HG03469 (cell line): ENCODE data around the gene ORAI3.
A peak's percentile ranks its signal among the peaks of the same experiment; 100 is the strongest.

Experiments used
- ATAC-seq: cut with Tn5 transposase; IDR thresholded peaks from one replicate; pipeline ENCODE4 v1.9.1; 2021; ENCODE audit warnings: mild to moderate bottlenecking, moderate library complexity, moderate number of reproducible peaks; ENCODE audit not compliant: unreplicated experiment

Gene ORAI3

DNA sequence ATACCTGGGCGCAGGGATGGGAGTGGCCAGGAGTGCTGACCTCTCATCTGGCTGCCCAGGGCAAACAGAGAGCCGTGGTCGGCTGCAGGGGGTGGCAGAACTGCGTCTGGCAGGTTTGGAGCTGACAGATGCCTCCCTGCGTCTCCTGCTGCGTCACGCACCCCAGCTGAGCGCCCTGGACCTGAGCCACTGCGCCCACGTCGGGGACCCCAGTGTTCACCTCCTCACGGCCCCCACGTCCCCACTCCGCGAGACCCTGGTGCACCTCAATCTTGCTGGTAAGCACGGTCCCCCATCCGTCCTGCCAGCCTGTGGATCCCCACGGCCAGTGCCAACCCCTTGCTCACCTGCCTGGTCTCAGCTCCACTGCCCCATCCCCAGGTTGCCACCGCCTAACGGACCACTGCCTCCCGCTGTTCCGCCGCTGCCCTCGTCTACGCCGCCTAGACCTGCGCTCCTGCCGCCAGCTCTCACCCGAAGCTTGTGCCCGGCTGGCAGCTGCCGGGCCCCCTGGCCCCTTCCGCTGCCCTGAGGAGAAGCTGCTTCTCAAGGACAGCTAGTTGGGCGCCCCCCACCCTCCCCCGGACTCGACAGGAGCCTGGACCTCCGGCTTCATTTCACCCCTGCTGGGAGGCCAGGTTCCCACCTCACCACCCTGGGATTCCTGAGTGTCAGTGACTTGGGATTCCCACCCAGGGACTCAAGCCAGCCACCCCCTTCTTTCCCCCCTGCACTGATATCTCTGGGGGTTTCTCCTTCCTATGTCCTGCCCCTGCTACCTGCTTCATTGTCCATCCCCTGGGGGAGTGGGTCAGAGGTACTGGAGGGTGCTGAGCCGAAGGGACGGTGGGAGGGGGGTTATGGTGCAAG lies 2.0 kb upstream of the ORAI3 start:
- ATAC-seq, result no peak

DNA sequence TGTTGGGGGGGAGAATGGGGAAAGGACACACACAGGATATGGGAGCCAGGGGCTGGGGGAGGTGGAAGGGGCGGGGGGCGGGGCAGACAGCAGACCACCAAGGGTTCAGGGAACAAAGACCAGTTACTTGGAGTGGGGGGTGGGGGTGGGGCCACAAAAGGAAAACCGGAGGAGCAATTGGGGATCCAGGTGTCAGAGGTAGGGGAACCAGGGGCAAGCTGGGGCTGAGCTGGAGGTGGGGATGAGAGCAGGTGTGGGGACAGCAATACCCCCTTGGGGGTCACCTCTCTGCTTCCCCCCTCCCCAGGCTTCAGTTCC lies 1.4 kb upstream of the ORAI3 start:
- no peak for ATAC-seq

DNA sequence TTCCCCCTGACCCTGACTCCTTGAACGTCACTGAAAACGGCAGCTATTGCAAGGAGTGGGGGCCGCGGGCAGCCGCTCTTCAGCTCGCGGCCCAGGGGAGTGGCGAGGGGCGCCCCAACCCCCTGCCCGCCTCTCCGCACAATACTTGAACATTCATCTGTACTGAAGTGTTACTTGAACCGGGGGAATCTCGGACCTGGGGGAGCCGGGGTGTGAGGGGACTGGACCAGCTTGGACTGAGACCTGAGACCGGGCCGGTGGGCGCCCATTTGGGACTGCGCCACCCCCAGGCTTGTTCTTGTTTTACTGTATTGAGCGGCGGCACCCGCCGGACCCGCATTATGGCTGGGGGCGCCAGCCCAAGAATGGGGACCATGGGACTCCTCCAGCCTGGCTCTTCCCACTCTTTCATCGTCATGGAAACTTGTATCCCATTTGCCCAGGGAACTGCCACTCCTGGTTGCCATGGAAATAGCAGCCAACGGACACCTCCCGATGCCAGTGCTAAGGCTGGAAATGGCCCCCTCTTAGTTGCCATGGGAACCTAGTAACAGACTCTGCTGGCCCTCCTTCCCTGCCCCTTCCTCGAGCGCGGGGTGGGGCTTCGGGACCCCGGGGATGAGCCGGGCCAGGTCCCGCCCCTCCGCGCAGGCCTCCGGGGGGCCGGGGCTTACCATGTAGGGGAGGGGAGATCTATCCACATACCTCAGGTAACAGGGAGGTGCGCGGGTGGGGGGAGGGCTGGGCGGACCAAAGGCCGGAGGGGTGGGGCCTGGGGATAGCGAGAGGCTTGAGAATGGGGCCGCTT lies 805 bp upstream of the ORAI3 start:
- ATAC-seq, result no peak

DNA sequence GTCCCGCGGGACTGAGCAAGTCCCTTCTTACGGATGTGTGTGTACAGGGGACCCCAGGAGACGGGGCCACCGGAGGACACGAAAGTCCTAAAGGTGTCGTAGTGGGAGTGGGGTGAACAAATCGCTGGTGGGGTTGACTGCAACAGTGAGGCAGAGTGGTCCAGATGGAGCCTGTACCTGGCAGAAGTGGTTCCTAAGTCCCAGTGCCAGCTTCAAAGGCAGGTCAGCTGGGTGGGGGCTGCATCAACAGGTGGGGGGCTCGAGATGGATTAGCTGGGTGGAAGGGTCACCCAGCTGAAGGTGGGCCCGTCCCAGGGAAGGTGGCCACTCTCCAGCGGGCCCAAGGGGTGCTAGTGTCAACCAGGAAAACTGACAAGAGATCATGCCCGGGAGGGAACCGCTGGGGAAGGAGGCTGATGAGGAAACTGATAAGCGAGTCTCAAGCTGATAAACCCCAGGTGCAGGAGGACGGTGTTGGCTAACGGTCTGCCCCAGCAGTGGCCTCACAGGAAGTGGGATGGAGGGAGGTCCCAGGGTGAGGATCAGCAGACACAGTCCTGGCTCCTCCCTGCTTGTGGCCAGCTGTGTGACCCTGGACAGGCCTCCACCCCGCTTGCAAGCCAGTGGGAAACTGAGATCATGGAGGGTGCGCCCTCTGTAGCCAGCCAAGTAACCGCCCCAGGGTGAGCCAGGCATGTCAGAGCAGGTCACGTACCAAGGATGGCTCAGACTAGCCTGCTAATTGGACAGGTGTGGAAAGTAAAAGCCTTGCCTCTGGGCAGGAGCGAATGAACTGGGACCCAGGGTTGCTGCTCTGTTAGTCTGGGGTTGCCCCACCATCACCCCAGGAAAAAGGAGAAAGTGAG lies 1.0 kb downstream of the ORAI3 start:
- ATAC-seq, result peak; percentile 37

DNA sequence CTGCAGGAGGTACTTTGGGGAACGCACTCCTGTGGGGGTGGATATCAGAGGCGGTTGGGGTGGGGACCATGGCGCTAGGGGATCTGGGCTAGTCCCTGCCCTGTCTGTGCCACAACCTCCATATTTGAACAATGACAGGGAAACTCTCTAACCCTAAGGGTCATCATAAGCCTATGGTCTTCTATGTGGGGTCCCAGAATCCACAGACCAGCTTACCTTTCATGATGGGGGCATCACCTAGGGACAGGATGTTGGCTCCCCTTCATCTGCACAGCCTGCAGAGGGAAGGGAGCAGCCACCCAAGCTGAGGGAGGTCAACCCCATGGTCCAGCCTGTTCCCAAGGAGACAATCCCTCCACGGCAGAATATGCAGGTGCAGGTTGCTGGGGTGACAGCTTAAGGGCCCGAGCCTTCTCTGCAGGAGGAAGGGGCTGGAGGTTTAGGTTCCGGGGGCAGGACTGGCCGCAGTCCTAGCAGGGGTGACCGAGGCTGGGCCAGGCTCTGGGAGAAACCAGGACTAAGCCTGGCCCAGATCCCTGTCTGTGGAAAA lies 1.7 kb downstream of the ORAI3 start:
- no peak for ATAC-seq

DNA sequence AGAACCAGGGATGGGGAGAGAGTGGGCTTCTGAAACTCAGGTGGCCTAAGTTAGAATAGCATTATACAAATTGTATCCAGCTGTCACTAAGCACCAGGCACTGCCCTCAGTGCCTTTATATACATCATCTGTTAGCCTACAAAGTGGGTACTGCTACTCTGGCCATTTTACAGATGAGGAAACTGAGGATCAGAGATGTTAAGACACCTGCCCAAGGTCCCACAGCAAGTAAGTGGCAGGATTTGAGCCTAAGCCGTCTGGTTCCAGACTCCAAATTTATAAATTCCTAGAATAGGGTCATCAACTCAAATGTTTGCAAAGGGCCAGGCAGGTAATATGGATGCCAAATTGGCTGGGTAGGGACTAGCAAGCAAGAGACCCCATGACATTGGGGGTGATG lies 2.3 kb downstream of the ORAI3 start:
- no peak for ATAC-seq

DNA sequence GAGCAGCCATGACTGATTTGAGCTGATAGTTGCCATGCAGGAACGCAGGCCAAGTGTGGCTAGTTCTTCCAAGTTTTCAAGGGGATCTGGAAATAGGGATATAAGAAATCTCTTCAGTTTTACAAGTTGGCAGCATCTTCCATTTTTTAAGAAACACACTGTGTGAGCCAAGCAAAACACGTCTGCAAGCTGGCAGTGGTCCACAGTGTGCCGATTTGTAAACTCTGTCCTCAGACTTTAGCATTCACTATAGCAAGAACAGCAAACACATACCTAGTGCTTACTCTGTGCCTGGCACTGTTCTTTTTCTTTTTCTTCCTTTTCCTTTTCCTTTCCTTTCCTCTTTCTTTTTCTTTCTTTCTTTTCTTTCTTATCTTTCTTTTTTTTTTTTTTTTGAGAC lies 2.9 kb downstream of the ORAI3 start:
- ATAC-seq, result no peak

DNA sequence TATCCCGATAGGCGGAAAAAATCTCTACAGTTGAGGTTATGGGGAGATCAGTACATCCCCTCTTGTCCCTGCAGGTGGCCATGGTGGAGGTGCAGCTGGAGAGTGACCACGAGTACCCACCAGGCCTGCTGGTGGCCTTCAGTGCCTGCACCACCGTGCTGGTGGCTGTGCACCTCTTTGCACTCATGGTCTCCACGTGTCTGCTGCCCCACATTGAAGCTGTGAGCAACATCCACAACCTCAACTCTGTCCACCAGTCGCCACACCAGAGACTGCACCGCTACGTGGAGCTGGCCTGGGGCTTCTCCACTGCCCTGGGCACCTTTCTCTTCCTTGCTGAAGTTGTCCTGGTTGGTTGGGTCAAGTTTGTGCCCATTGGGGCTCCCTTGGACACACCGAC lies 4.2 kb downstream of the ORAI3 start:
- ATAC-seq, result no peak

DNA sequence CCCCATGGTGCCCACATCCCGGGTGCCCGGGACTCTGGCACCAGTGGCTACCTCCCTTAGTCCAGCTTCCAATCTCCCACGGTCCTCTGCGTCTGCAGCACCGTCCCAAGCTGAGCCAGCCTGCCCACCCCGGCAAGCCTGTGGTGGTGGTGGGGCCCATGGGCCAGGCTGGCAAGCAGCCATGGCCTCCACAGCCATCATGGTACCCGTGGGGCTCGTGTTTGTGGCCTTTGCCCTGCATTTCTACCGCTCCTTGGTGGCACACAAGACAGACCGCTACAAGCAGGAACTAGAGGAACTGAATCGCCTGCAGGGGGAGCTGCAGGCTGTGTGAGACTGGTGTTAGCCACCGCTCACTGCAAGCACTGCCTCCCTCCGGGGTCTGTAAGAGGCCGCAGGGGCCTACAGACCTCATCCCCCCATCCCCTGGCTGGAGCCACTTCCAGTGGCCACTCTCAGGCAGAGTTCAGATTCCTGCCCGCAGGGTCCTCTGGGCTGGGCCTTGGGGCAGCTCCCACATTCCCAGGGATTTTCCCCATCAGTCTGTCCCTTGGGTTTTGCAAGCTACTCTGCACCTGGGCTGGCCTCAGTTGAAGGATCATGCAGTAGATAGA lies 4.8 kb downstream of the ORAI3 start:
- ATAC-seq, result no peak

DNA sequence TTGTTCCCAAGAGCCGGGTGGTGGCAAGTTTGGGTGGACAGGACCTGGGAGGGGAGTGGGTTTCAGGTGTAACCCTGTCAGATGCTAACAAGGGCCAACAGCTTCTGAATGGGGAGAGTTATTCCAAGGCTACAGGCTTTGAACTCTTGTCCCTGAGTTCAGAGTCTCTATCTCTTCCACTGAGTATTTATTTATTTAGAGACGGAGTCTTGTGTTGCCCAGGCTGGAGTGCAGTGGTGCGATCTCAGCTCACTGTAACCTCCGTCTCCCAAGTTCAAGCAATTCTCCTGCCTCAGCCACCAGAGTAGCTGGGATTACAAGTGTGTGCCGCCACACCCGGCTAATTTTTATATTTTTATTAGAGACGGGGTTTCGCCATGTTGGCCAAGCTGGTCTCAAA lies 6.1 kb downstream of the ORAI3 start:
- ATAC-seq, result no peak

DNA sequence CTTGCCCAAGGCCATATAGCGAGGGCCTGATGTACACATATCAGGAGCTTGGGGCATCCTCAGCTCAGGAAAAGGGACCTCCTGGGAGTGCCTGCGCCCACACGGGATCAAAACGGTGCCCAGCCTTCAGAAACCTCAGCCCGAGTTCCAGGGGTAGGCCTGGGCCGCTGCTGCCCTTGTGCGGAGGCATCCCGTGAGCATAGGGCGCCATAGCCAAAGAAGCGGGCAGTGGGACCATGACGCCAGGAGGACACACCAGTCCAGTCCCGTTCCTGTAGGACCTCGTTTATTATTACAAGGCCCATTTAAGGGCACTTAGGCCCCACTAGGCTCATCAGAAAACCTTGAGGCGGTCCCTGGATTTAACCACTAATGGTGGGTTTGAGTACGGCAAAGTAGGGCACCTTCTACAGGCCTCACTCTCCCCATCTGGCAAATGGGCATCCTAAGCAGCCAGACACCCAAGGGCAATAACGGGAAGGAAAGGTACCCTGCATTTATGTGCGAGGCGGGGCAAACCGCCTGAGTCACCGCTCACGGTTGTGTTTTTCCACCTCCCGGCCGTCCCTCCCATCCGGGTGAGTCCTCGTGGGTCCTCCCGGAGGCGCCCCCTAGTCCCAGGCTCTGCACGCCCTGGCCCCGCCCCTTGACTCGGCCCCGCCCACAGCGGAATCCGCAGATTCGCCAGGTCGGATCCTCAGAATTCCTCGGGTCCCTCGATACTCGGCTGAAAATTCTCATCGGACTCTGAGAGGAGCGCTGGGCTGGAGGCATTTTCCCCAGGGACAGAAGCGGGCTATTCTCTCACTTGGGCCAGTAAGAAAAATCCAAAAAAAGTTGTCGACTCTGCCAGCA lies 8.0 kb downstream of the ORAI3 start:
- ATAC-seq, result no peak

DNA sequence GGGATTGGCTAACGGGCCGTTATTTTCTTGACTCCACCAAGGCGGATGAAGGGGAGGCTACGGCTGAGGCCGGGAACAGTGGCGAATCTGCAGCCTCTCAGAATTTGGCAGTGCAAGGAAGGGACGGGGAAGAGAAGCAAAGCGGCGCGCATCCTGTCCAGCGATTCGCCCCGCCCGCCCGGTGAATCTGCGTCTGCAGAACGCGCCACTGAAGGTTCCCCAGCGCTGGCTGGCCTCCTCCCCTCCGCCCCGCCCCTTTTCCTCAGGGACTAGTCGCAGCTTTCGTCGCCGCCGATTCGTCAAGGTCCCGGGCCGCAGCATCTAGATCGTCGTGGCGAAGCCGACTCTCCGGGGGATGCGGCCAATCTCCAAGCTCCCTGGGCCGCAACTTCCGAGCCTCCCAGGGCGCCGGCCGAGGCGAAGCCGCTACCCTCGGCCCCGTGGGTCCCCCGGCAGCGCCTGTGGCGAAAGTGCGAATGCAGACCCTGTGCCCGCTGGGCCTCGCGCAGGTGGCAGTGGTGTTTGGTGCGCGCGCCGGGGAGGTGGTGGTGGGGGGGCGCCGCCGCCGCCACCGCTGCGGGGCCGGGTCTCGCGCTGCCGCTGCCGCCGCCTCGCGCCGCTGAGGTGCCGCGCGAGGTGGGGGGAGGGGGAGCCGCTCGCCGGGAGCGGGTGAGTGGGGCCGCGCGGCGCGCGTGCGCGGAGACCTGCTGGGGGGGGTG lies 8.7 kb downstream of the ORAI3 start, which contains the start of gene SETD1A:
Gene SETD1A, plus strand, starts transcription at position 299 of the 719 bp plus-strand sequence. CDS start 978 bp downstream, outside the sequence.
- peak; percentile 30 for ATAC-seq

DNA sequence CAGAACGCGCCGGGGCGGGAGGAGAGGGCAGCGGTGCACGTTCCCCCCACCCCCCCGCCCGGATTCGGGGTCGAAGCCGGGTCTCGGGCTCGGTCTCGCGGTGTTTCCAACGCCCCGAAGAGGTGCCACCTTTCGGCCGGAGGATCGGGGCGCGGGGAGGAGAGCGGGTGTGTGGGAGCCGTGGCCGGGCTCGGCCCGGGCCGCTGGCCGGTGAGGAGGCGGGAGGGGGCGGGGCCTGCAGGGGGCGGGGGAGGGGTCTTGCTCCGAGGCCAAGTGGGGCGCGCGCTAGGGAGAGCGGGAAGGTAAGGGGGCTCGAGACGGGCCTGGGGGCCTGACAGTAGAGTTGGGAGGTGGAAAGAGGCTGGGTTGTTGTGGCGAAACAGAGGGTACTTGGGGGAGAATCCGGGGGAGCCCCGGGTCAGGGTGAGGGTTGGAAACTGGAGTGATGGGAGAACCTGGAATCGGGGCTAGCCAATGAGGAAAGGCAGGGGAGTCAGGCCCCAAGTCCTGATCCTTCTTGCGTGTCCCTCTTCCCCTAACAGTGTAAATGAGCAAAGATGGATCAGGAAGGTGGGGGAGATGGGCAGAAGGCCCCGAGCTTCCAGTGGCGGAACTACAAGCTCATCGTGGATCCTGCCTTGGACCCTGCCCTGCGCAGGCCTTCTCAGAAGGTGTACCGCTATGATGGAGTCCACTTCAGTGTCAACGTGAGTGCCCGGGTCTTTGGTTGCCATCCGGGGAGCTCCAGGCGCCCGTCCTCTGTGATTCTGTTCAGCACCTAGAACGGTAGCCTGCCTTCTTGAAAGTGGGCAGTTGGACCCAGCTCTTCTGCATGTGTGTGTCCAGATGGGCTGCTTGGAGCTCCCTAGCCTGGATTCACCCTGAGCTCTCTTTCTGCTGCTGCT lies 9.6 kb downstream of the ORAI3 start:
- peak; percentile 14 for ATAC-seq

DNA sequence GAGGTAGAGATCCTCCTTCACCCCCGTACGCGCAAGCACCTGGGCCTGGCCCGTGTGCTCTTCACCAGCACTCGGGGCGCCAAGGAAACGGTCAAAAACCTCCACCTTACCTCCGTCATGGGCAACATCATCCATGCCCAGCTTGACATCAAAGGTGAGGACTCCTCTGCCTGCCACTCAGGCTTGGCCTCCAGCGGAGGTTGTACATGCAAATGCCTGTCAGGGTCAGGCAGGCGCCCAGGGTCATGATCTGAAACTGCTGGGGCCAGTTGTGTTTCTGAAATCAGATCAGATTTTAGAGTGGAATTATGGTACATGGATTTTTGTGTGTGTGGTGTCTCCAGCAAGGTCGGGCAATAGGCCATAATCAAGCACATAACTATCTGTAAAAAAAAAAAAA lies 12.5 kb downstream of the ORAI3 start:
- ATAC-seq, result no peak

DNA sequence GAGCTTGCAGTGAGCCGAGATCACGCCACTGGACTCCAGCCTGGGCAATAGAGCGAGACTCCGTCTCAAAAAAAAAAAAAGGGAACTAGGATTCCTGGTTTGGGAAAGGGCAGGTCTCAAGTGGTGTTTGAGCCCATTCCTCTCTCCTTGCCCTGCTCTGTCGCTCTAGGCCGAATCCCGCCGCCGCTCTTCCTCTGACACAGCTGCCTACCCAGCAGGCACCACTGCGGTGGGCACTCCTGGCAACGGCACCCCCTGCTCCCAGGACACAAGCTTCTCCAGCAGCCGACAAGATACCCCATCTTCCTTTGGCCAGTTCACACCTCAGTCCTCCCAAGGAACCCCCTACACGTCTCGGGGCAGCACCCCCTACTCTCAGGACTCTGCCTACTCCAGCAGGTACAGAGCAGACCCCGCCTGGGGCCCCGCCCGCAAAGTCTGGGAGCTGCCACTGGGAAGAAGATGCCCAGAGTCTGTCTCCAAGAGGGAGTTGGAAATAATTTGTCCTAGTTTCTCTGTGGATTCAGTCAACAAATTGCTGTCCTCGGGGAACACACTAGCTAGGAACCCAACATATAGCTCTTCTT lies 15.2 kb downstream of the ORAI3 start:
- no peak for ATAC-seq

DNA sequence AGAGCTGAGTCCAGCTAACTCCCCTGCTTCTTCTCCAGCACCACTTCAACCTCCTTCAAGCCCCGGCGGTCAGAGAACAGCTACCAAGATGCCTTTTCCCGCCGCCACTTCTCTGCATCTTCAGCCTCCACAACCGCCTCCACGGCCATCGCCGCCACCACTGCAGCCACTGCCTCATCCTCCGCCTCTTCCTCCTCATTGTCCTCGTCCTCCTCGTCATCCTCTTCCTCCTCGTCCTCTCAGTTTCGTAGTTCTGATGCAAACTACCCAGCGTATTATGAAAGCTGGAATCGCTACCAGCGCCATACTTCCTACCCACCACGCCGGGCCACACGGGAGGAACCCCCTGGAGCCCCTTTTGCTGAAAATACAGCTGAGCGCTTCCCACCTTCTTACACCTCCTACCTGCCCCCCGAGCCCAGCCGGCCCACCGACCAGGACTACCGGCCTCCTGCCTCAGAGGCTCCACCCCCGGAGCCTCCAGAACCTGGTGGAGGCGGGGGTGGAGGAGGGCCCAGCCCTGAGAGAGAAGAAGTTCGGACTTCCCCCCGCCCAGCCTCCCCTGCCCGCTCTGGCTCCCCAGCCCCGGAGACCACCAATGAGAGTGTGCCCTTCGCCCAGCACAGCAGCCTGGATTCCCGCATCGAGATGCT lies 15.8 kb downstream of the ORAI3 start:
- ATAC-seq, result no peak

DNA sequence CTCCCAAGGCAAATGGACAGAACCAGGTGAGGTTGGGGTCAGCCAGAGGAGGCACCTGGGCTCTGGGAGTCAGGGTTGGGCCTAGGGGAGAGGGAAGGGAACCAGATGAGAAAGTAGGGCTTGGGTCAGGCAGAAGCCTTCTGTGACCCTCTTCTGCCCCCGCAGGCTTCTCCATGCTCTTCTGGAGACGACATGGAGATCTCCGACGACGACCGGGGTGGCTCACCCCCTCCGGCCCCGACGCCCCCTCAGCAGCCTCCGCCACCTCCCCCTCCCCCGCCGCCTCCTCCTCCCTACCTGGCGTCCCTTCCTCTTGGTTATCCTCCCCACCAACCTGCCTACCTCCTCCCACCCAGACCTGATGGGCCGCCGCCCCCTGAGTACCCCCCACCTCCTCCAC lies 16.6 kb downstream of the ORAI3 start:
- no peak for ATAC-seq
